B cell (primary cell): Measurements from ENCODE around the gene DNAJB8. TPM values are rescaled to one million over a fixed set of nuclear protein-coding genes. Genes with fewer than 3 reads are reported as not detected.

Experiments
- ATAC-seq: fragments of 200-7000 bp; cut with Tn5 transposase; one replicate; pipeline ENCODE4 v1.10.0; 2021; ENCODE audit warnings: low read depth, mild to moderate bottlenecking, moderate number of reproducible peaks, moderate library complexity
- CTCF ChIA-PET: fragments of 350-600 bp; sonication (Branson Sonifier 250); formaldehyde crosslinking; loops from one replicate; lab custom pipeline; 2021; ENCODE audit warnings: antibody characterized with exemption, inconsistent platforms; lab: Charles Lee
- POLR2A ChIA-PET: fragments of 350-600 bp; sonication (Branson Sonifier 250); formaldehyde crosslinking; loops from one replicate; lab custom pipeline; 2021; ENCODE audit warnings: antibody characterized with exemption; lab: Charles Lee
- DNase-seq: peaks from one replicate; pipeline ENCODE4 v3.0.0; 2013
- H2AFZ ChIP-seq: 2 replicates; pipeline ENCODE4 v1.6.1; 2012; ENCODE audit warnings: mild to moderate bottlenecking, low read depth, low read length; ENCODE audit not compliant: insufficient read depth, poor library complexity, severe bottlenecking
- H3K27ac ChIP-seq, 2 donors: 1 replicate in 1 of 2; 2 replicates in 1 of 2; pipeline ENCODE4 v1.5.1; 2012 to 2013; ENCODE audit warnings: low read length in 2 of 2, mild to moderate bottlenecking in 2 of 2, moderate library complexity in 1 of 2
- H3K27me3 ChIP-seq, 4 experiments: fragments of 200-600 bp in 1 of 4; sonication (generic) in 1 of 4; replicated peaks in 1 of 4; 1 replicate in 2 of 4; 2 replicates in 2 of 4; pipeline versions ENCODE4 v1.6.1 to v1.7.0; 2013 to 2016; ENCODE audit warnings: low read length in 3 of 4, mild to moderate bottlenecking in 2 of 4, mixed read lengths in 1 of 4, moderate library complexity in 1 of 4; ENCODE audit not compliant: insufficient read depth in 4 of 4, control insufficient read depth in 3 of 4; ENCODE audit errors: control extremely low read depth in 1 of 4
- H3K36me3 ChIP-seq, 2 experiments: replicated peaks in 1 of 2; 1 replicate in 1 of 2; 2 replicates in 1 of 2; pipeline versions ENCODE4 v1.6.1 to v1.7.1; 2013; ENCODE audit warnings: low read length in 1 of 2; ENCODE audit not compliant: insufficient read depth in 2 of 2, control insufficient read depth in 1 of 2; ENCODE audit errors: control extremely low read depth in 1 of 2, extremely low read depth in 1 of 2
- H3K4me1 ChIP-seq, 2 donors: fragments of 200-600 bp in 1 of 2; sonication (generic) in 1 of 2; 1 replicate in 1 of 2; 2 replicates in 1 of 2; pipeline versions ENCODE4 v1.5.1 to v1.6.1; 2013 to 2017; ENCODE audit warnings: low read length in 2 of 2; ENCODE audit not compliant: control insufficient read depth in 2 of 2, insufficient read depth in 2 of 2
- H3K4me2 ChIP-seq: replicated peaks from 2 replicates; pipeline ENCODE3; 2012; ENCODE audit warnings: mild to moderate bottlenecking, low read depth, low read length; ENCODE audit not compliant: poor library complexity, severe bottlenecking
- H3K4me3 ChIP-seq, 5 experiments: fragments of 200-600 bp in 1 of 5; sonication (generic) in 1 of 5; 1 replicate in 3 of 5; 2 replicates in 2 of 5; pipeline versions ENCODE4 v1.5.1 to v1.7.0; 2011 to 2016; ENCODE audit warnings: low read length in 4 of 5, mild to moderate bottlenecking in 4 of 5, low read depth in 2 of 5, control low read depth in 1 of 5, moderate library complexity in 1 of 5; ENCODE audit not compliant: insufficient read depth in 1 of 5; ENCODE audit errors: control extremely low read depth in 1 of 5, extremely low read depth in 1 of 5
- H3K79me2 ChIP-seq: fragments of 200-600 bp; sonication (generic); one replicate; pipeline ENCODE4 v1.6.0; 2016; ENCODE audit warnings: low read length; ENCODE audit not compliant: control insufficient read depth, insufficient read depth
- H3K9ac ChIP-seq: fragments of 200-600 bp; sonication (generic); 2 replicates; pipeline ENCODE4 v1.6.1; 2017; ENCODE audit warnings: mild to moderate bottlenecking, low read length, moderate library complexity
- H3K9me3 ChIP-seq, 3 donors: one replicate each; pipeline versions ENCODE4 v1.6.1 to v1.7.1; 2013; ENCODE audit warnings: low read length in 2 of 3; ENCODE audit not compliant: control insufficient read depth in 2 of 3, insufficient read depth in 1 of 3; ENCODE audit errors: control extremely low read depth in 1 of 3
- H4K20me1 ChIP-seq: 2 replicates; pipeline ENCODE4 v1.6.0; 2012; ENCODE audit warnings: mild to moderate bottlenecking, low read length; ENCODE audit not compliant: insufficient read depth, control insufficient read depth, poor library complexity, severe bottlenecking
- H3K27ac Mint-ChIP-seq: one replicate; pipeline ENCODE4 v1.8.0; 2021; ENCODE audit warnings: mixed read lengths
- H3K27me3 Mint-ChIP-seq: one replicate; pipeline ENCODE4 v1.8.0; 2021; ENCODE audit warnings: mixed read lengths
- H3K4me1 Mint-ChIP-seq: one replicate; pipeline ENCODE4 v1.8.0; 2021; ENCODE audit warnings: mixed read lengths
- H3K4me3 Mint-ChIP-seq: one replicate; pipeline ENCODE4 v1.8.0; 2021; ENCODE audit warnings: mixed read lengths
- H3K9me3 Mint-ChIP-seq: one replicate; pipeline ENCODE4 v1.8.0; 2022; ENCODE audit warnings: mixed read lengths; ENCODE audit not compliant: insufficient read depth
- EZH2 ChIP-seq: IDR thresholded peaks from 2 replicates; pipeline ENCODE4 v1.6.1; 2012; ENCODE audit warnings: borderline replicate concordance, low read depth, mild to moderate bottlenecking, moderate library complexity, low read length; ENCODE audit not compliant: insufficient read depth, poor library complexity, severe bottlenecking
- WGBS: methylation state at CpG from one replicate; pipeline ENCODE4 v1.1.5; 2013; ENCODE audit warnings: missing lambda C conversion rate; ENCODE audit not compliant: insufficient coverage; 5-methylcytosine and 5-hydroxymethylcytosine counted together
- intact Hi-C: fragments of 100-400 bp; cut with micrococcal nuclease; formaldehyde crosslinking; loops from one replicate; pipeline ENCODE4 v1.10.0; 2022
- polyA plus RNA-seq: library from polyadenylated mRNA; depleted of rRNA; stranded (reverse); fragments of >200 nt; gene quantifications from 2 replicates; pipeline ENCODE4 v1.2.3, GENCODE V29; 2012
- total RNA-seq, 2 donors: library from RNA; stranded (reverse); fragments of 120-200 nt in 1 of 2; gene quantifications; 1 replicate in 1 of 2; 2 replicates in 1 of 2; pipeline versions ENCODE4 v1.2.3 to v1.2.4, GENCODE V29; 2013 to 2022
- TF ChIP-seq, protein P1 (sequence below): fragments of 200-600 bp; IDR thresholded peaks from one replicate; pipeline ENCODE4 v1.8.0; 2022; ENCODE audit warnings: antibody characterized with exemption, mild to moderate bottlenecking

Gene DNAJB8
- total and polyA plus RNA-seq, 2 donors (not counting 1 experiment from before 2014, with no cell fraction given) = not detected

DNA sequence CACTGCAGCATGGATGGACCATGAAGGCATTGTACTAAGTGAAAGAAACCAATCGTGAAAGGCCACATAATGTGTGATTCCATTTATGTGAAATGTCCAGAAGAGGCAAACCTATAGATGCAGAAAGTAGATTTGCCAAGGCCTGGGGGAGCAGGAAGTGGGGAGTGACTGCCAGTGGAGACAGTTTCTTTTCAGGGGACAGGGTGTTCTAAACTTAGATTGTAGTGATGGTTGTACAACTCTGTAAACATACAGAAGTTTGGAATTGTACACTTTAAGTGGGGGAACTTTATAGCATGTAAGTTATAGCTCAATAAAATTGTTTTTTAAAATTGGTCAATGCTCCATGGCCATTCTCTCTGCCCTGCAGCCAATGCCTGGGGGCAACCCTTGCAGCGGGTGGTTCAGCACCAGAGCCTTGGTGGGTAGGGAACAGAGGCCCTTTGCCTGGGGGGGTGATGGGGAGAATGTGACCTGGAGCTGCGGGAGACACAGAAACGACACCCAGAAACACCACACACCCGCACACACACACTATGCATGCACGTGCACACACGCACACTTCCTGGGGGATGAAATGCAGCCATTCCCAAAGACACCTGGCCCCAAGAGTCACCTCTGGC is 43.1 kb downstream of the DNAJB8 start:
- no peak for TF ChIP-seq EZH2
- TF ChIP-seq, protein P1, sequence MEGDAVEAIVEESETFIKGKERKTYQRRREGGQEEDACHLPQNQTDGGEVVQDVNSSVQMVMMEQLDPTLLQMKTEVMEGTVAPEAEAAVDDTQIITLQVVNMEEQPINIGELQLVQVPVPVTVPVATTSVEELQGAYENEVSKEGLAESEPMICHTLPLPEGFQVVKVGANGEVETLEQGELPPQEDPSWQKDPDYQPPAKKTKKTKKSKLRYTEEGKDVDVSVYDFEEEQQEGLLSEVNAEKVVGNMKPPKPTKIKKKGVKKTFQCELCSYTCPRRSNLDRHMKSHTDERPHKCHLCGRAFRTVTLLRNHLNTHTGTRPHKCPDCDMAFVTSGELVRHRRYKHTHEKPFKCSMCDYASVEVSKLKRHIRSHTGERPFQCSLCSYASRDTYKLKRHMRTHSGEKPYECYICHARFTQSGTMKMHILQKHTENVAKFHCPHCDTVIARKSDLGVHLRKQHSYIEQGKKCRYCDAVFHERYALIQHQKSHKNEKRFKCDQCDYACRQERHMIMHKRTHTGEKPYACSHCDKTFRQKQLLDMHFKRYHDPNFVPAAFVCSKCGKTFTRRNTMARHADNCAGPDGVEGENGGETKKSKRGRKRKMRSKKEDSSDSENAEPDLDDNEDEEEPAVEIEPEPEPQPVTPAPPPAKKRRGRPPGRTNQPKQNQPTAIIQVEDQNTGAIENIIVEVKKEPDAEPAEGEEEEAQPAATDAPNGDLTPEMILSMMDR = no peak

DNA sequence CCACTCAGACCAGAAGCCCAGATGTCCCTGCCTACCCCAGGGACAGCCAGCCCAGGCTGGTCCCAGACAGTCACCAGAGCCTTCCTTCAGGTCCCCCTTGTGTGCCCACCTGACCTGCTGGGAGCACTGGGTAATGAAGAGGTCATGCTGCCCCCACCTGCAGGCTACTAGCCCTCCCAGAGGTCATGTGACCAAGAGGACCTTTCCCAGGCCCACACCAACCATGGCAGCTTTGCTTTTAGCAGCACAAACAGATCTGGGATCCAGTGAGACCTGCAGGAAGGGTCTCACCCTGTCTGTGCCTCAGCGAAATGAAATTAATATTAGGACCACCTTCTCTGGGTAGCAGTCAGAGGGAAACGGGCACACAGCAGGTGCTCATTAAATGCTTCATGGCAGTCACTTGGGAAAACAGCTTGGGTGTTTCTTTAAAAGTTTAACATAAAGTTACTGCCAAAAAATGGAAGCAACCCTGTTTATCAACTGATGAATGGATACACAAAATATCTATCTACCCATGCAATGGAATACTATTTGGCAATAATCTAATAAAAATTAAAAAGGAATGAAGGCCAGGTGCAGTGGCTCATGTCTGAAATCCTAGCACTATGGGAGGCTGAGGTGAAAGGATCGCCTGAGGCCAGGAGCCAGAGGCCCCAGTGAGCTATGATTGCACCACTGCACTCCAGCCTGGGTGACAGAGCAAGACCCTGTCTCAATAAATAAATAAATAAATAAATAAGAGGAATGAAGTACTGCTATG is 43.7 kb downstream of the DNAJB8 start:
- POLR2A ChIA-PET = no interaction called here
- CTCF ChIA-PET = no interaction called here

More for the DNA sequence above, 43.1 kb downstream of the DNAJB8 start:
- CTCF ChIA-PET = no interaction called here
- Mint-ChIP-seq H3K9me3 (no peaks in the 10 kb centered on the region), H3K27ac (no peak overlapping the region), H3K4me1 (no peaks in the 10 kb centered on the region), H3K27me3 (peaks cover 10% of the 10 kb centered on the region), H3K4me3 (no peak overlapping the region)
- no peak for ATAC-seq
- no peak overlapping the region for H3K4me2 ChIP-seq
- no peak overlapping the region for H3K4me3 ChIP-seq
- H3K36me3 ChIP-seq = no peaks in the 10 kb centered on the region
- intact Hi-C loops = no loop called here
- H3K79me2 ChIP-seq = no peaks in the 10 kb centered on the region
- 96% methylated on average over 6 of the region's 7 CpGs for WGBS
- H3K9ac ChIP-seq = no peak overlapping the region
- peaks cover 0 to 5% (median 0%) of the 10 kb centered on the region in 3 donors for H3K9me3 ChIP-seq
- H3K27me3 ChIP-seq = peaks cover 0 to 19% (median 1%) of the 10 kb centered on the region in 4 experiments
- no peak for DNase-seq
- H2AFZ ChIP-seq = no peak overlapping the region
- POLR2A ChIA-PET = no interaction called here
- no peak overlapping the region for H3K27ac ChIP-seq
- H4K20me1 ChIP-seq = no peaks in the 10 kb centered on the region
- peaks cover 3 to 4% of the 10 kb centered on the region in 2 donors for H3K4me1 ChIP-seq

More for the DNA sequence above, 43.7 kb downstream of the DNAJB8 start:
- TF ChIP-seq, protein P1 = no peak
- TF ChIP-seq EZH2 = no peak
- no peaks in the 10 kb centered on the region for H3K9me3 Mint-ChIP-seq
- peaks cover 6% of the 10 kb centered on the region for H3K27me3 Mint-ChIP-seq
- H3K4me3 Mint-ChIP-seq = no peak overlapping the region
- H3K79me2 ChIP-seq = no peaks in the 10 kb centered on the region
- no peaks in the 10 kb centered on the region for H3K36me3 ChIP-seq
- H3K4me2 ChIP-seq = no peak overlapping the region
- no peak overlapping the region for H2AFZ ChIP-seq
- DNase-seq (no peak), ATAC-seq (no peak)
- no peak overlapping the region for H3K27ac ChIP-seq
- WGBS = 89% methylated on average over 1 of the region's 3 CpGs
- H3K9ac ChIP-seq = no peak overlapping the region
- intact Hi-C loops = no loop called here
- no peak overlapping the region for H3K4me3 ChIP-seq
- no peaks in the 10 kb centered on the region for H3K4me1 Mint-ChIP-seq
- H3K27ac Mint-ChIP-seq = no peak overlapping the region
- H3K4me1 ChIP-seq = peaks cover 3 to 4% of the 10 kb centered on the region in 2 donors
- H4K20me1 ChIP-seq = no peaks in the 10 kb centered on the region
- H3K9me3 ChIP-seq = peaks cover 0 to 12% (median 0%) of the 10 kb centered on the region in 3 donors
- H3K27me3 ChIP-seq = peaks cover 0 to 19% (median 1%) of the 10 kb centered on the region in 4 experiments
